ENCODE measurements around the gene NRBF2.
"Not testable (repeated sequence)": the region's sequence is repeated elsewhere in the genome, so short reads cannot be mapped to it uniquely, and the experiment has no call there.

The NRBF2 gene

DNA sequence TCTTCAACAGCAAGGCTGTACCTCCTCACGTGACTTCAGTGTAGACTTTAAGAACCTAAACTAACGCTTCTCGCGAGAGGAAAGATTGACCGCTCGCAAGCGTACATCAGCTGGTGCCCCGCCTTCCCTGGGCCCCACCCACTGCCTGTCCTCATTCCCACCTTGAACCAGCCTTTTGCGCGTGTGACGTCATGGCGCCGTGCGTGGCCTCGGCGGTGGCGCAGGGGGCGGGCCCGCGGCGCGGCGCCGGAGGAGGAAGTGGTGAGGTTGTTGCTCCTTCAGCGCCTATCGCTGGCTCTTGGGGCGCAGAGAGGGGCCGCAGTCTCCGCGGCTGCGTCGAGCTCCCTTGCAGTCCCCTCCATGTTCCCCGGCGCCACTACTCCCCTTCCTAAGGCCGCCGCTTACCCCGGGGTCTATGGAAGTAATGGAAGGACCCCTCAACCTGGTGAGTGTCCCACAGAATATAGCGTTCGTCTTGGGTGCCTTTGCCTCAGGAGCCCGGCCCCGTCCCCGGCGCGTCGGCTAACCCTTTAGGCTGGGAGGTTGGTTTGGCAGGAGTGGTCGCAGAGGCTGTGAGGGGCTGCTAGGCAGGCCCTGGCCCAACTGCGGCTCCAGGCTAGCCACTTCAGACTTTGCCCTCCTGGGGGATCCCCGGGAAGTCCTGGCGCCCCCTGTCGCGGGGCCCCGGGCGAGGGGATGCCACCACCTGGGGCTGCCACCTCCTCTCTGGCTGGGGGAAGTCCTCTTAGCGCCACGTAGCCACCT is at the start of gene NRBF2:
TSS of gene NRBF2 (plus strand) at position 273 of the 765 bp plus-strand sequence. CDS start at position 416, 143 bp downstream.
- DNase-seq, result peak; percentile 92 to 97 (median 94)

DNA sequence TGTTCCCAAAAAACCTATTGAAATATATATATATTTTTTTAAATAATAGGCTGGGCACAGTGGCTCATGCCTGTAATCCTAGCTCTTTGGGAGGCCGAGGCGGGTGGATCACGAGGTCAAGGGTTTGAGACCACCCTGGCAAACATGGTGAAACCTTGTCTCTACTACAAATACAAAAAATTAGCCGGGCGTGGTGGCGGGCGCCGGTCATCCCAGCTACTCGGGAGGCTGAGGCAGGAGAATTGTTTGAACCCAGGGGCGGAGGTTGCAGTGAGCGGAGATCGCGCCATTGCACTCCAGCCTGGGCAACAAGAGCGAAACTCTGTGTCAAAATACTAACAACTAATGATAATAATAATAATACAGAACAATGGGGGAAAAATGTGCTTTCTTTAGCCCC is 49.7 kb upstream of the NRBF2 start:
- DNase-seq, result not testable (repeated sequence)

DNA sequence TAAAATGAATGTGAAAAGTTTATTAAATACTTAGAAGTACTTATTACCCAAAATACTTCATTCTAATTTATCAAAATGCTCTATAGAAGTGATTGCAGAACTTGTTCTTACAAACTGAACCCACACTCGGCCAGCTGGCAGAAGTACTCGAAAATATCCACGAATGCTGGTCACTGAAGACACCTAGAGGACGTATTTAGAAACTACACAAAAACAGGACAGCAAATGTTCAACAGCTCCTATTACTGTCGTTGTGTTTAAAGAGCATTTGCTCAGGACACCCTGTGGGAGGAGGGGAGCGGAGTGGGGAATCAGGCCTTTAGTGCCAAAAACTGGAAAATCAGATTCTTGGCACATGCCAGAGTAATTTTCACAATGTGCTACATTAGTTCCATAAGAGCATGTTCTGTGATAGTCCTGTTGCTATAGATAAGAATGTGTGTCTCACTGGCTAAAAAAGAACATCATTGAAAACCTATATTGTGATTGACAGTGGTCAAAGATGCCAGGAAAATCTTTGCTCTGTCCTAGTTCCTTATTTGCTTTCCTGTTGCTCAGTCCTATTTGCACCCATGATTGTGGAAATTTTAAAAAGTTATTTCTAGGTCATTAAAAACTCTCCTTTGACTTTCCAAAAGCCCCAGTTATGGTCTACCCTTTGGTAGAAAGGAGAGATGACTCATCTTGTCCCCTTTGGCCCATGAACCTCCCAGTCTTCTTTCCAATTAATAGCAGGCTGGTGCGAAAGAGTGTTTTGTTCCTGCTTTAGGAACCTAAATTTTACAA is 49.0 kb upstream of the NRBF2 start:
- DNase-seq, result peak; percentile 8 to 76 (median 26)

GRCh38 chr10:63084690-63085382 is 48.3 kb upstream of the NRBF2 start:
- DNase-seq, result no peak

GRCh38 chr10:63093227-63093626 is 39.9 kb upstream of the NRBF2 start:
- DNase-seq, result peak in 1 of 3 experiments; percentile 0

DNA sequence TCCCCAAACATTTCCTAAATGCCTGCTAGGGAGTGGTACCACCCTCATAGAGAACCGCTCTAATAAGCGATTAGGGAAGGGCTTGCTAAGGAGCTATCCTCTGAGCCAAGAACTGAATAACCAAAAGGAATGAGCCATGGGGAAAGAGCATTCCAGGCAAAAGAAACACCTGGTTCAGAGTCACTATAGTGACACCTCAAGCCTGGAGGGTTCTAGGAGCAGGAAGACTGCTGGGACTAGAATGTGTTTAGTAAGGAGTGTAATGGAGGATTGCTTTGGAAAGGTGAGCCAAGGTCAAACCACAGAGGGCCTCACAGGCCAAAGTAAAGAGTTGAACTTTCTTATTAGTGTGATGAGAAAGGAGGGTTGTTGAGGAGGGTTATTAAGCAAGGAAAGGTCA is 38.7 kb upstream of the NRBF2 start:
- no peak for DNase-seq

DNA sequence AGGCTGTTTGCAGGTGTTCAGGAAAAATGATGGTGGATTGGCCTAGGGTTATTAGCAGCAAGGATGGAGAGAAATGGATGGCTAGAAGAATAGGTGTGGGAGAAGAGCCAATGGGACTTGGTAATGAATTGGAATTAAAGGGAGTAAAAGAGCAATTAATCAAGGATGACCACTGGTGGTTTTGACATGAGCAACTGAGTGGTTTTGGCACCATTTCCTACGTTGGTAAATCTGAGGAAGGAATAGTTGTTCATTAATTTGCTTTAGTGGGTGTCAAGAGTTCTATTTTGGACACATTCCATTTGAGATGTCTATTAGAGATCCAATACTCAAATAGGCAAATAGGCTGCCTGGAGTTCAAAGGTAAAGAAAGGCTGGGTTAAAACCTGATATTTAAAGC is 38.2 kb upstream of the NRBF2 start:
- DNase-seq, result no peak

GRCh38 chr10:63099734-63100133 is 33.4 kb upstream of the NRBF2 start:
- DNase-seq, result no peak

DNA sequence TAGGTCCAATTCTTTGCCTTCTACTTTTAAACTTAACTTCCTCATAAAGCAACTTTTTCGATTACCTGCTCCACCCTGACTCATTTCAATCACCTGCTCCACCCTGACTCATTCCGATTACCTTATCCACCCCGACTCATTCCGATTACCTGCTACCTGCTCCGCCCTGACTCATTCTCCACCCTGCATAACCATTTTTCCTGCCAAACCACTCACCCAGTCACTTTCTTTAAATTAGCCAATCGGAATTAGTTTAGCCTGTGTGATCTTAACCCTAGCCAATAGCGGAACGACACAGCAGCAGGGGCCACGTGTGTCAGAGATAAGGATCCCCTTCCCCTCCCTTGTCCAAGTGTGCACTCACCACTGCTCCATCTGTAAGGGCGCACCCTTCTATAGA is 32.0 kb upstream of the NRBF2 start:
- DNase-seq, result not testable (repeated sequence)

- not testable (repeated sequence) for DNase-seq
These were observed 30.7 kb upstream of the NRBF2 start for GRCh38 chr10:63102279-63102883.

DNA sequence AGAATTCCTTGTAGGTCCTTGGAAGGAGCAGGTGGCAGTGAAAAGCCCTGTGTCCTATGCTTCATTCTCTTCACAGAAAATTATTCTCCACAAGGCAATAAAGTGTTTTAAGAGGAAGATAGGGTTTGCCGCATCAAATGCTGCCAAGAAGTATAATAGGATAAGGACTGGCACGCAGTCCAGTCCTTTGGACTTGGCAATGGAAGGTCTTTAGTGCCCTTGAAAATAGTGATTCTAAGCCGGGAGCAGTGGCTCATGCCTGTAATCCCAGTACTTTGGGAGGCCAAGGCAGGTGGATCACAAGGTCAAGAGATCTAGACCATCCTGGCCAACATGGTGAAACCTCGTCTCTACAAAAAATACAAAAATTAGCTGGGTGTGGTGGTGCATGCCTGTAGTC is 29.9 kb upstream of the NRBF2 start:
- DNase-seq, result not testable (repeated sequence)

- DNase-seq, result no peak
These were observed 29.1 kb upstream of the NRBF2 start for GRCh38 chr10:63103971-63104409.

GRCh38 chr10:63105225-63106110 is 27.7 kb upstream of the NRBF2 start:
- DNase-seq, result no peak

DNA sequence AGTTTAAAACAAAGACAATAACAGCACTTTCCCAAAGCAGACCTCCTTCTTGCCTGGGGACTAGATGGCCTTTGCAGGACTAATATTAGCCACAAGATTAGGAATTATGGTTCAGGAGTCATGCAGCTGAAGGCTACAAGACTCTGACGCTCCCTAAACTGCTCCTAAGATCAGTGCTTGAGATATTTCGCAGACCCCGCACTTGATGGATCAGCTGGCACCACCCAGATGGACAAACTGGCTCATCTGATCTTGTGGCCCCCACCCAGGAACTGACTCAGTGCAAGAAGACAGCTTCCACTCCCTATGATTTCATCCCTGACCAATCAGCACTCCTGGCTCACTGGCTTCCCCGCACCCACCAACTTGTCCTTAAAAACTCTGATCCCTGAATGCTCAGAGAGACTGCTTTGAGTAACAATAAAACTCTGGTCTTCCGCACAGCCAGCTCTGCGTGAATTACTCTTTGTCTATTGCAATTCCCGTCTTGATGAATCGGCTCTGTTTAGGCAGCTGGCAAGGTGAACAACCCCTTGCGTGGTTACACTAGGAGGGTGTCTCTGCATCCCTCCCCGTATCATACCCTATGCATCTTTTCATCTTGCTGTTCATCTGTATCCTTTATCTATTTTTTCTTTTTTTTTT is 26.9 kb upstream of the NRBF2 start:
- no peak for DNase-seq

- no peak for DNase-seq
These were observed 25.1 kb upstream of the NRBF2 start for GRCh38 chr10:63107943-63108437.

GRCh38 chr10:63110940-63111339 is 22.2 kb upstream of the NRBF2 start:
- DNase-seq, result no peak

- no peak for DNase-seq
These were observed 18.9 kb upstream of the NRBF2 start for GRCh38 chr10:63114031-63114814.

GRCh38 chr10:63115732-63116383 is 17.3 kb upstream of the NRBF2 start:
- no peak for DNase-seq

DNA sequence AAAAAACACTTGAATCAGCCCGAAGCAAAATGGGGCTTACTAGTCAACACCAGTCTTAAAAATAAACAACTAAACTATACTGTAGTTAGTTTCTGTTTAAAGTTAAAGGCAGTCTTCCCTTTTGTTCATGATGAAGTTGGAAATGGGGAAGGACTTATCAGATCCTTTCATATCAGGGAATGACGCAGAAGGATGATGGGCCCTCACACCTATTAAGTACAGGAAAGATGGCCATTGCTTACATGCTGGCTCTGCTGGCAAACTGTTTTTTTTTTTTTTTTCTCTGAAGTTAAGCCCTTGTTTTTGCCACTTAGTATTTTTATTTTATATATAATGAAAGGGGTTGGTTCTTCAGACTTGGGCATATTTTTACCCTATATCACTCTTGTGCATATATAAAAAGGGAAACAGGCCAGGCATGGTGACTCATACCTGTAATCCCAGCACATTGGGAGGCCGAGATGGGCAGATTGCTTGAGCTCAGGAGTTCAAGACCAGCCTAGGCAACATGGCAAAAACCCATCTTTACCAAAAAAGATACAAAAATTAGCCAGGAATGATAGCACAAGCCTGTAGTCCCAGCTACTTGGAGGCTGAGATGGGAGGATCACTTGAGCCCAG is 16.6 kb upstream of the NRBF2 start:
- no peak for DNase-seq
